ENCODE results near the gene MFRP. TPM values are rescaled to one million over a fixed set of nuclear protein-coding genes. Genes with fewer than 3 reads are reported as not detected.

The MFRP gene
- total and polyA plus RNA-seq, 10 of the 15 experiments (the other 5 are each of a cell fraction or from before 2014, with no cell fraction given): not detected

- ChIA-PET RAD21 (ENCODE audit: unreplicated experiment) (interaction anchor here (1.4 kb wide), 1 partner anchor 18 kb away, joined by 5 read pairs; no protein-coding TSS in a partner anchor), SMC1A (ENCODE audit: uncharacterized antibody, unreplicated experiment) (interaction anchor here (0.7 to 5.5 kb wide), 3 partner anchors 11 to 18 kb away, joined by 3 to 31 read pairs (median 3); no protein-coding TSS in a partner anchor), CTCF (interaction anchor here (1.0 to 17.9 kb wide), 5 partner anchors 10 to 103 kb away, joined by 4 to 183 read pairs (median 12); partner anchors contain the start of gene USP2), POLR2A (interaction anchor here (1.6 kb wide), 1 partner anchor 16 kb away, joined by 6 read pairs; no protein-coding TSS in a partner anchor)
- Histone ChIP-seq H3K4me1 (ENCODE audit: control insufficient read depth, insufficient read depth, low read length) (no peaks in the 10 kb centered on the region), H2AFZ (ENCODE audit: control insufficient read depth, low read depth, low read length) (no peak overlapping the region), H3K9ac (ENCODE audit: control insufficient read depth, insufficient read depth, low read length) (no peak overlapping the region), H3K4me2 (ENCODE audit: control insufficient read depth, insufficient read depth) (no peak overlapping the region), H3K27me3 (replicated peaks in 1 of 2; ENCODE audit: control insufficient read depth in 2 of 2, insufficient read depth in 2 of 2, low read length in 1 of 2) (0 out of 4 replicates have a peak, but pooled peaks cover 0 to 1% of the 10 kb centered on the region in 2 experiments), H3K27ac (ENCODE audit: control insufficient read depth, insufficient read depth) (no peak overlapping the region), H3K4me3 (no peak overlapping the region), H3K79me2 (ENCODE audit: control insufficient read depth, insufficient read depth, low read length) (no peaks in the 10 kb centered on the region), H4K20me1 (ENCODE audit: control insufficient read depth, insufficient read depth) (no peaks in the 10 kb centered on the region), H3K9me3 (replicated peaks; ENCODE audit: control insufficient read depth, insufficient read depth, low read length) (no peaks in the 10 kb centered on the region), H3K36me3 (ENCODE audit: control insufficient read depth in 2 of 2, insufficient read depth in 2 of 2, low read length in 1 of 2) (no peaks in the 10 kb centered on the region)
- WGBS (ENCODE audit: insufficient coverage, insufficient replicate concordance, low lambda C conversion rate, missing lambda C conversion rate): 8% methylated on average over 8 of the region's 8 CpGs
- BruUV-seq (replicated peaks): no TSS peak
- TF ChIP-seq CTCF (IDR thresholded peaks at IDR 0.05 in 2 of 3, conservative IDR thresholded peaks at IDR 0.05 in 1 of 3; ENCODE audit: control insufficient read depth in 2 of 3, extremely low read depth in 1 of 3, insufficient read depth in 1 of 3, low read depth in 3 of 3, low read length in 3 of 3) (peak; percentile 13 to 22 (median 14); a peak in 3 of 6 replicates), NFYB (IDR thresholded peaks at IDR 0.05; ENCODE audit: insufficient read depth, low read depth, low read length) (no peak), SUPT20H (IDR thresholded peaks at IDR 0.05; ENCODE audit: borderline replicate concordance, control insufficient read depth, low read depth, low read length) (no peak), BHLHE40 (IDR thresholded peaks at IDR 0.05; ENCODE audit: borderline replicate concordance in 1 of 2, low read depth in 2 of 2, low read length in 1 of 2) (peak in 1 of 2 experiments; percentile 44; a peak in 1 of 4 replicates)
- DNase-seq (ENCODE audit: low read depth, low spot score) (no peak), ATAC-seq (peak; percentile 66), FAIRE-seq (no peak)
- intact Hi-C loops (cut with micrococcal nuclease; ENCODE audit: unreplicated experiment) (no loop called here), in situ Hi-C loops (cut with MboI) (no loop called here)
Measured at GRCh38 chr11:119371778-119372182, 25.3 kb upstream of the MFRP start.
